OCI-LY7 (cell line): Measurements from ENCODE around the gene XPNPEP2.

ENCODE experiments used
- CTCF ChIP-seq: fragments of 200-600 bp; sonication (generic); conservative IDR thresholded peaks from 2 replicates; pipeline ENCODE4 v1.5.1; 2014; ENCODE audit warnings: mild to moderate bottlenecking, antibody characterized with exemption, low read length, moderate library complexity, mixed read lengths
- EZH2phosphoT487 ChIP-seq: fragments of 200-600 bp; sonication (generic); IDR thresholded peaks from 2 replicates; pipeline ENCODE4 v1.6.1; 2018; ENCODE audit warnings: low read depth, borderline replicate concordance, mild to moderate bottlenecking, mixed run types, antibody characterized with exemption, low read length, moderate library complexity, mixed read lengths

GRCh38 chrX:129716507-129716906, 22.3 kb upstream of the XPNPEP2 start:
- TF ChIP-seq CTCF, result no peak
- TF ChIP-seq EZH2phosphoT487, result no peak
